GM23248 (cell line): ENCODE data around the gene WIPI1. TPM values are rescaled to one million over a fixed set of nuclear protein-coding genes. Genes with fewer than 3 reads are reported as not detected.

Experiments used
- DNase-seq: peaks from one replicate; pipeline ENCODE4 v3.0.0-alpha.2; 2015
- H2AFZ ChIP-seq: fragments of 200-600 bp; sonication (generic); 2 replicates; pipeline ENCODE4 v1.6.1; 2016; ENCODE audit warnings: antibody characterized with exemption
- H3F3A ChIP-seq: fragments of 200-600 bp; sonication (generic); 2 replicates; pipeline ENCODE4 v1.6.1; 2016; ENCODE audit warnings: mild to moderate bottlenecking, antibody characterized with exemption, mixed run types; ENCODE audit not compliant: insufficient read depth
- H3K27ac ChIP-seq: fragments of 200-600 bp; sonication (generic); 2 replicates; pipeline ENCODE4 v1.5.1; 2016; ENCODE audit warnings: mild to moderate bottlenecking
- H3K27me3 ChIP-seq: fragments of 200-600 bp; sonication (generic); replicated peaks from 2 replicates; pipeline ENCODE4 v1.6.1; 2016; ENCODE audit warnings: mild to moderate bottlenecking; ENCODE audit not compliant: insufficient read depth
- H3K36me3 ChIP-seq: fragments of 200-600 bp; sonication (generic); 2 replicates; pipeline ENCODE4 v1.6.1; 2016; ENCODE audit warnings: low read depth, mild to moderate bottlenecking
- H3K4me1 ChIP-seq: fragments of 200-600 bp; sonication (generic); 2 replicates; pipeline ENCODE4 v1.6.1; 2016; ENCODE audit warnings: mild to moderate bottlenecking; ENCODE audit not compliant: insufficient read depth
- H3K4me2 ChIP-seq: fragments of 200-600 bp; sonication (generic); one replicate; pipeline ENCODE4 v1.6.1; 2016; ENCODE audit warnings: mild to moderate bottlenecking; ENCODE audit not compliant: unreplicated experiment
- H3K4me3 ChIP-seq: fragments of 200-600 bp; sonication (generic); 2 replicates; pipeline ENCODE4 v1.5.1; 2016; ENCODE audit warnings: mild to moderate bottlenecking
- H3K79me2 ChIP-seq: fragments of 200-600 bp; sonication (generic); 2 replicates; pipeline ENCODE4 v1.6.1; 2016; ENCODE audit warnings: mild to moderate bottlenecking; ENCODE audit not compliant: insufficient read depth
- H3K9ac ChIP-seq: fragments of 200-600 bp; sonication (generic); 2 replicates; pipeline ENCODE4 v1.6.1; 2016; ENCODE audit warnings: mild to moderate bottlenecking
- H3K9me2 ChIP-seq: fragments of 200-600 bp; sonication (generic); 2 replicates; pipeline ENCODE4 v1.6.1; 2016; ENCODE audit warnings: mixed run types, mild to moderate bottlenecking, moderate library complexity; ENCODE audit not compliant: insufficient read depth
- H3K9me3 ChIP-seq: fragments of 200-600 bp; sonication (generic); one replicate; pipeline ENCODE4 v1.6.1; 2017; ENCODE audit warnings: low read depth
- H4K20me1 ChIP-seq: fragments of 200-600 bp; sonication (generic); 2 replicates; pipeline ENCODE4 v1.6.0; 2016; ENCODE audit not compliant: insufficient read depth
- EZH2 ChIP-seq: fragments of 200-600 bp; sonication (generic); IDR thresholded peaks from 2 replicates; pipeline ENCODE4 v1.6.1; 2018; ENCODE audit warnings: antibody characterized with exemption, mild to moderate bottlenecking; ENCODE audit not compliant: insufficient read depth, poor library complexity, severe bottlenecking
- EZH2phosphoT487 ChIP-seq: fragments of 200-600 bp; sonication (generic); IDR thresholded peaks from 2 replicates; pipeline ENCODE4 v1.6.1; 2018; ENCODE audit warnings: antibody characterized with exemption, moderate library complexity, mild to moderate bottlenecking, low read depth; ENCODE audit not compliant: insufficient read depth
- WGBS, 2 experiments: methylation state at CpG; one replicate each; pipeline ENCODE4 v1.1.6; 2015 to 2017; ENCODE audit warnings: low lambda C conversion rate in 2 of 2, low coverage in 1 of 2; ENCODE audit errors: missing lambda C conversion rate in 2 of 2; 5-methylcytosine and 5-hydroxymethylcytosine counted together
- in situ Hi-C: fragments of 300-500 bp; cut with MboI; formaldehyde crosslinking; loops from 2 replicates; pipeline ENCODE4 v1.15.0; 2020
- polyA plus RNA-seq: library from polyadenylated mRNA; unstranded; fragments of >200 nt; fragmentation: Nextera tagmentation; extraction: Ambion mirVana; gene quantifications from 2 replicates; pipeline ENCODE4 v1.2.1, GENCODE V29; 2016
- total RNA-seq: library from RNA; depleted of rRNA; stranded (reverse); fragments of >200 nt; shearing (Covaris generic); gene quantifications from 2 replicates; pipeline ENCODE4 v1.2.3, GENCODE V29; 2014; rRNA removed

The WIPI1 gene
- 82.0 and 91.4 TPM in 2 replicates for total RNA-seq
- 99.1 and 100 TPM in 2 replicates for polyA plus RNA-seq

- Histone ChIP-seq H3K4me1 (peaks cover 16% of the 10 kb centered on the region), H3K4me3 (peak within 1 kb of the TSS; percentile 80), H3K9ac (peak within 1 kb of the TSS; percentile 99), H3K27ac (peak within 1 kb of the TSS; percentile 99), H3K27me3 (no peaks in the 10 kb centered on the region), H3K9me2 (no peaks in the 10 kb centered on the region), H3K36me3 (peaks cover 6% of the 10 kb centered on the region; the same call in 1 of the 2 replicates), H3F3A (peaks cover 36% of the 10 kb centered on the region), H4K20me1 (0 out of 2 replicates have a peak, but pooled peaks cover 3% of the 10 kb centered on the region), H3K9me3 (no peaks in the 10 kb centered on the region), H2AFZ (peak within 1 kb of the TSS; percentile 86), H3K79me2 (peaks cover 33% of the 10 kb centered on the region), H3K4me2 (peak within 1 kb of the TSS; percentile 96)
- 0 to 1% methylated on average over 6 to 17 of the region's 39 CpGs for WGBS, 2 experiments
- no peak for TF ChIP-seq EZH2
- no peak for TF ChIP-seq EZH2phosphoT487
- no peak for DNase-seq
- in situ Hi-C loops = no loop called here
These were observed at the start of gene WIPI1 for GRCh38 chr17:68457168-68457538. Gene WIPI1, minus strand, starts transcription at chr17:68457496. Its CDS starts 75 bp downstream, at chr17:68457421.

- no peaks in the 10 kb centered on the region for H3K36me3 ChIP-seq
- no peak overlapping the region for H3K27ac ChIP-seq
- peaks cover 9% of the 10 kb centered on the region; the same call in 1 of the 2 replicates for H3F3A ChIP-seq
- no peaks in the 10 kb centered on the region for H3K27me3 ChIP-seq
- no peak overlapping the region for H2AFZ ChIP-seq
- no peak for DNase-seq
- H3K4me3 ChIP-seq = no peak overlapping the region
- no peaks in the 10 kb centered on the region for H3K79me2 ChIP-seq
- H4K20me1 ChIP-seq = no peaks in the 10 kb centered on the region
- no peak for TF ChIP-seq EZH2
- TF ChIP-seq EZH2phosphoT487 = no peak
- H3K4me1 ChIP-seq = 0 out of 2 replicates have a peak, but pooled peaks cover under 1% of the 10 kb centered on the region
- H3K9me2 ChIP-seq = no peaks in the 10 kb centered on the region
- in situ Hi-C loops = no loop called here
- 96 to 100% methylated on average over 1 of the region's 1 CpG for WGBS, 2 experiments
- no peak overlapping the region for H3K4me2 ChIP-seq
- H3K9ac ChIP-seq = no peak overlapping the region
- no peaks in the 10 kb centered on the region for H3K9me3 ChIP-seq
These were observed 48.7 kb upstream of the WIPI1 start for GRCh38 chr17:68505951-68506350.

DNA sequence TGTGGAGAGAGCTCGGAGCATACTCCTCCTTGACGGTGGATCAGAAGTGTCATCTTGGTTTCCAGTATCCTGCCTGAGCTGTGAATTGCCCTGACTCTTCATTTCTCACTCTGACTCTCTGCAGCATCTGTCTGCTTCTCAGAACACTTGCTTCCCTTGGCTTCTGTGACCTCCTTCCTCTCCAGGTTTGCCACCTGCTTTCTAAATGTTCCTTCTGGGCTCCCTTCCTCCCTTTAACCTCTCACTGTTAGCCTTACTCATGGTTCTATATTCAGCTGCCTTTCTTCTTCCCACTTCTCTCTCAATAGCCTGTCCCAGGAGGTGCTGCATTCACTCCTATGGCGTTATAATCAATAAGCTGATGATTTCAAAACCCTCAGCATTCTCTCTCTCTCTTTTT lies 43.8 kb upstream of the WIPI1 start:
- TF ChIP-seq EZH2 = no peak
- no peak for TF ChIP-seq EZH2phosphoT487
- no peak overlapping the region for H3K9ac ChIP-seq
- DNase-seq = no peak
- no peaks in the 10 kb centered on the region for H3K36me3 ChIP-seq
- H3K4me1 ChIP-seq = no peaks in the 10 kb centered on the region
- no peak overlapping the region for H2AFZ ChIP-seq
- 78 to 83% methylated on average over 3 of the region's 3 CpGs for WGBS, 2 experiments
- no peaks in the 10 kb centered on the region for H3K9me2 ChIP-seq
- H3K27ac ChIP-seq = no peak overlapping the region
- no peaks in the 10 kb centered on the region for H4K20me1 ChIP-seq
- in situ Hi-C loops = no loop called here
- no peak overlapping the region for H3K4me3 ChIP-seq
- no peak overlapping the region for H3K4me2 ChIP-seq
- H3K9me3 ChIP-seq = no peaks in the 10 kb centered on the region
- no peaks in the 10 kb centered on the region for H3K79me2 ChIP-seq
- H3F3A ChIP-seq = no peaks in the 10 kb centered on the region
- no peaks in the 10 kb centered on the region for H3K27me3 ChIP-seq

DNA sequence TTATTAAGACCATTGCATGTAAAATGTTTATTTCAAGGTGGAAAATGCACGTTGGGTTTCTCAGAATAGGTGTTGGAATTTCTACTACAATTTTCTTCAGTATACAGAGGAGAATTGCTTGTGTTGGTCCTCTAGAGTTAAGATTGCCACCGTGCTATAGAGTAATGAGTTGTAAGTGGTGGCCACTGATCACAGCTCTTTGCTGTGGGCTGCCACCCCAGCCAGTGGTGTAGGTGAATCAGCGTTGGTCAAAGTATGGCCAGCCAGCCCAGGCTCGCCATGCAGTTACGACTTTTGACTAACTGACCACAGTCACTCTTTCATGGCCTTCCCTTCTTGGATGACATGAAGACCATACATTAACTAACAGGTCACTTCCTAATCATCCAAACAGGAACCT lies 42.3 kb upstream of the WIPI1 start:
- H3K9me3 ChIP-seq = no peaks in the 10 kb centered on the region
- 72 to 74% methylated on average over 5 of the region's 5 CpGs for WGBS, 2 experiments

More for the DNA sequence above, 42.3 kb upstream of the WIPI1 start:
- in situ Hi-C loops = no loop called here
- no peak overlapping the region for H2AFZ ChIP-seq
- no peaks in the 10 kb centered on the region for H3K79me2 ChIP-seq
- TF ChIP-seq EZH2phosphoT487 (no peak), EZH2 (no peak)
- no peaks in the 10 kb centered on the region for H3K36me3 ChIP-seq
- H3F3A ChIP-seq = no peaks in the 10 kb centered on the region; the same call in 1 of the 2 replicates
- H3K9me2 ChIP-seq = no peaks in the 10 kb centered on the region
- no peak overlapping the region for H3K9ac ChIP-seq
- no peaks in the 10 kb centered on the region for H3K27me3 ChIP-seq
- no peak for DNase-seq
- H3K4me1 ChIP-seq = no peaks in the 10 kb centered on the region
- no peak overlapping the region for H3K27ac ChIP-seq
- no peak overlapping the region for H3K4me2 ChIP-seq
- no peak overlapping the region for H3K4me3 ChIP-seq
- H4K20me1 ChIP-seq = no peaks in the 10 kb centered on the region
